ENCODE results near the gene ARHGAP27.

DNA sequence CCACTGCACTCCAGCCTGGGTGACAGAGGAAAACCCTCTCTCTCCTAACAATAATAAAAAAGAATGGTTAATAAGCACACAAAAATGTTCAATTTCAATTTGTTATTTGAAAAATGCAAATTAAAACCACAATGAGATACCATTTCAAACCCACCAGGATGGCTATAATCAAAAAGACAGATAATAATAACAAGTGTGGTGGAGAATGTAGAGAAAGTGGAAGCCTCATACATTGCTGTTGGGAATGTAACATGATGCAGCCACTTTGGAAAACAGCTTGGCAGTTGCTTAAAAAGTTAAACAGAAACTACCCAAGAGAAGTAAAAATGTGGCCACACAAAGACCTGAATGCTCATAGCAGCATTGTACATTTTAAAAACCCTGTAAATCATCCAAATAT, 64.0 kb downstream of the ARHGAP27 start:
- TF ChIP-seq YY1 (IDR thresholded peaks at IDR 0.05; ENCODE audit: insufficient read depth, insufficient read length), result no peak
- no peak for TF ChIP-seq SUZ12 (IDR thresholded peaks at IDR 0.05; ENCODE audit: extremely low read depth, insufficient read depth, insufficient read length)
